ENCODE results near the gene CTSZ.
"Not testable (repeated sequence)": the region's sequence is repeated elsewhere in the genome, so short reads cannot be mapped to it uniquely, and the experiment has no call there.

- not testable (repeated sequence) for TF ChIP-seq EZH2phosphoT487, EZH2 (IDR thresholded peaks at IDR 0.05)
- TF ChIP-seq, protein P1, sequence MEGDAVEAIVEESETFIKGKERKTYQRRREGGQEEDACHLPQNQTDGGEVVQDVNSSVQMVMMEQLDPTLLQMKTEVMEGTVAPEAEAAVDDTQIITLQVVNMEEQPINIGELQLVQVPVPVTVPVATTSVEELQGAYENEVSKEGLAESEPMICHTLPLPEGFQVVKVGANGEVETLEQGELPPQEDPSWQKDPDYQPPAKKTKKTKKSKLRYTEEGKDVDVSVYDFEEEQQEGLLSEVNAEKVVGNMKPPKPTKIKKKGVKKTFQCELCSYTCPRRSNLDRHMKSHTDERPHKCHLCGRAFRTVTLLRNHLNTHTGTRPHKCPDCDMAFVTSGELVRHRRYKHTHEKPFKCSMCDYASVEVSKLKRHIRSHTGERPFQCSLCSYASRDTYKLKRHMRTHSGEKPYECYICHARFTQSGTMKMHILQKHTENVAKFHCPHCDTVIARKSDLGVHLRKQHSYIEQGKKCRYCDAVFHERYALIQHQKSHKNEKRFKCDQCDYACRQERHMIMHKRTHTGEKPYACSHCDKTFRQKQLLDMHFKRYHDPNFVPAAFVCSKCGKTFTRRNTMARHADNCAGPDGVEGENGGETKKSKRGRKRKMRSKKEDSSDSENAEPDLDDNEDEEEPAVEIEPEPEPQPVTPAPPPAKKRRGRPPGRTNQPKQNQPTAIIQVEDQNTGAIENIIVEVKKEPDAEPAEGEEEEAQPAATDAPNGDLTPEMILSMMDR (IDR thresholded peaks at IDR 0.05): not testable (repeated sequence)
Observed at GRCh38 chr20:59041487-59041886, 34.4 kb upstream of the CTSZ start.
